NCI-H748 (cell line): Measurements from ENCODE around the gene EPHA5.

Experiments
- DNase-seq: peaks from one replicate; lab custom pipeline; 2025; ENCODE audit not compliant: unreplicated experiment; lab: John Stamatoyannopoulos, UW

Gene EPHA5

GRCh38 chr4:65508168-65508567 is 162.1 kb downstream of the EPHA5 start:
- DNase-seq, result no peak

DNA sequence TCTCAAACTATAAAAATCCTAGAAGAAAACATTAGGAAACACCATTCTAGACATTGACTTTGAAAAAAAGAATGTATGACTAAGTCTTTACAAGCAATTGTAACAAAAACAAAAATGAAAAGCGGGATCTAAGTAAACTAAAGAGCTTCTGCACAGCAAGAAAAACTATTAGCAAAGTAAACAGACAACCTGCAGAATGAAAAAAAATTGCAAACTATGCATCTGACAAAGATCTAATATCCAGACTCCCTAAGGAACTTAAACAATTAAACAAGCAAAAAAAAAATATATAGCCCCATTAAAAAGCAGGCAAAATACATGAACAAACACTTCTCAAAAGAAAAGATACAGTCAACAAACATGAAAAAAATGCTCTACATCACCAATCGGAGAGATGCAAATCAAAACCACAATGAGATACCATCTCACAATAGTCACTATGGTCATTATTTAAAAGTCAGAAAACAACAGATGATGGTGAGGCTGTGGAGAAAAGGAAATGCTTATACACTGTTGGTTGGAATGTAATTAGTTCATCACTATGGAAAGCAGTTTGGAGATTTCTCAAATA is 168.1 kb downstream of the EPHA5 start:
- DNase-seq, result no peak

DNA sequence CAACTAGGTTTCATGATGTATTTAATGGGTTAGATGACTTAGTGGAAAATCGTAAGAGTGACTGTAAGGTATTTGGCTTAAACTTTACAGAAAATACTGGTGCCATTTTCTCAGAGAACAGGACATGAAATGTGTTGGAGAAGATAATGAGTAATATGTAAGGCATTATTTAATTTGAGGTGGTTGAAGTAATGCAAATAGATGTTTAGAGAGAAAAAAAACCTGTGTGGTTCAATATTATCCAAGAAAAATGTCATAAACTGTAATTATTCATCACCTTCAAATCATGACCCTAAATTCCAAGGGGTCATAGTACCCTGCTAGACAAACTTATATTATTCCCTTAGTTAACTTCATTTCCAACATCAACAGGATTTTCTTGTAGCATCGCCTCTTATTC is 171.7 kb downstream of the EPHA5 start:
- DNase-seq, result no peak

DNA sequence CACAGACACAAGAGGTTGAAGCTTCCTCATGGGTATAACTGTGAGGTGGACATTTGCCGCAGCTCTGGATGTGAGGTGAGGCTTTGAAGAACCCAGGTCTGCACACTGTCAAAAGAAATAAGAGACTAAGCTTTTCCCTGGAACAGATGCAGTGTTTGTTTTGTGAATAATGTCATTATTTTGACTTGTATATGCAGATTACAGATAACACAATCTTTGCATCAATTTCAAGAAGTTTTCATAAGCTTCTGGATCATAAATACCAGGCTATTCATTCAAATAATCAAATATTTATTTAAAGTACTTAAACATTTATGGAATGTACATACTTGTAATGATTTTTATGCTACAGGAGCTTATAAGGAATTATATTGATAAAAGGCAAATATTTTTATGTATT is 174.8 kb downstream of the EPHA5 start:
- DNase-seq, result no peak

DNA sequence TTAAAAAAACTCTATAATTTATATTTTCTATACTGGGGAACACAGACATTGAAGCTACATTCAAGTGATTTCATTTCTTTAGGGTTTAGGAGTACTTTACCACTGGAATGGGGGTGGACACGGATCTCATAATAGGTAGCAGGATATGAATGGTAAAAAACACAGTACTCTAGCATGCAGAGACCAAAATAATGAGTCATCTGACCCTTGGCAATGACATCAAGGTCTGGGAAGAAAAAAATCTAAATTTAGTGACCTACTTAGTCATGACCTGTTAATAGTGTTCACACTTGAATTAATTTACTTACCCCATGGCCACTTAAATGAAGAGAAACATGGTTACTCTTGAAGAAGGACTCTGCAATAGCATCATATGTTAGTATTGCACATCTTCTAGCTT is 187.9 kb downstream of the EPHA5 start:
- no peak for DNase-seq

DNA sequence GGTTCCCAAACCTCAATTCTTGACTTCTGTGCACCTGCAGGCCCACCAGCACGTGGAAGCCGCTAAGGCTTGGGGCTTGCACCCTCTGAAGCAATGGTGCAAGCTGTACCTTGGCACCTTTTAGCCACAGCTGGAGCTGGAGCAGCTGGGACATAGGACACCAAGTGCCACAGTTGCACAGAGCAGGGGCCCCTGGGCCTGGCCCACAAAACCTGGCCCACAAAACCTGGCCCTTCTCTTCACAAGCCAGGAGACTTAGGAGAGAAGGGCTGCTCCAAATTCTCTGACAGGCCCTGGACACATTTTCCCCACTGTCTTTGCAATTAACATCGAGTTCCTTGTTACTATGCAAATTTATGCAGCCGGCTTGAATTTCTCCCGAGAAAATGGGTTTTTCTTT is 197.8 kb downstream of the EPHA5 start:
- no peak for DNase-seq

- no peak for DNase-seq
These were observed 203.1 kb downstream of the EPHA5 start for GRCh38 chr4:65467068-65467680.

DNA sequence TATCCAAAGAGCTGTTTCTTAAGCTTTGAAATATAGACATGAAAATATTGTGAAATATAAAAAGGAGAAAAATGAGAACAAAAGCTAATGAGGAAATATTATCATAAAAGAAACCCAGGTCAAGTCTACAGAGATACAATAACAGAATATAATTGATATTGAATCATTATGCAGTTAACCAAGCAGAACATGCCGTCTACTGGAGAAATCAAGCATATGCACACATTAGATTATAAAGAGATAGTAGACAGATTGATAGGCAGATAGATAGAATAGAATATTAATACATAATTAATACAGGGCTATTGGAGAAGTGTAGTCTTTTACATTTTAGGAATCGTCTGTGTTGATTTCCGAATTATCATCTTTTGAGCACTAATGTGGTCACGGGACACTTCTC is 208.5 kb downstream of the EPHA5 start:
- DNase-seq, result no peak

- DNase-seq, result no peak
These were observed 213.3 kb downstream of the EPHA5 start for GRCh38 chr4:65457011-65457410.

- no peak for DNase-seq
These were observed 213.7 kb downstream of the EPHA5 start for GRCh38 chr4:65456579-65456978.

DNA sequence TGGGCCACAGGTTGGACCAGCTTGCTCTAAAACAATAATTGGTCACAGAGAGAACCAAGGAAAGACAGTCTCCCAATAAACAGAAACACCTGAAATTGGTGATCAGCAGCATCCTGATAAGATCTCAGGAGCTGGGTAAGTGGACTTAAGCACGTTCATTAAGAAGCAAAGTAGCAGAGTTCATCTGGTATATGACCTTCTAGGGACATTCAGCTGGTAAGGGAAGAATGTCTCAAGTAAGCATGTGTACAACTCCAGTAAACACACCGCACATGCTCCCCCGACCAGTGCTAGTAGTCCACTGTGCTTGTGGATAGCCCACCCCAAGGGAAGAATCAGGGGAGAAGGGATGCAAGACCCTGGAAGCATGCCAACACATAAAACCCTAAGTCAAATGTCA is 216.9 kb downstream of the EPHA5 start:
- no peak for DNase-seq

DNA sequence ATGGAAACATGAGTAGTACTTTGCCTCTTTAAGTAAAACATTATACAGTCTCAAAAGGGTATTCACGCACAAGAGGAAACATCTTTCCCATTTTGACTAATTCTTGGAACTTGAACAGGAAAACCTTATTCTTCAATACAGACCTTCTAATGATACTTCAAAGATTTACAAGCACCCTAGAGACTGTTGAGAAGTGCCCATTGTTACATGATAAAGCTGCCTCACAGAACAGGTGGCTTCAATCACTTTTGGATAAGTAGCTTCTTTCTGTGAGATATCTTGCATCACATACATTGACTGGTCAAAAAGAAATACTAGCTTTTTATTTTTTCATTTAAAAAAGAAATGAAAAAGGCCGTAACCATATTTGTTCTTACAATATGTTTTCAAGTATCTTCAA is 219.4 kb downstream of the EPHA5 start:
- DNase-seq, result no peak

GRCh38 chr4:65437102-65437501 is 233.2 kb downstream of the EPHA5 start:
- no peak for DNase-seq

DNA sequence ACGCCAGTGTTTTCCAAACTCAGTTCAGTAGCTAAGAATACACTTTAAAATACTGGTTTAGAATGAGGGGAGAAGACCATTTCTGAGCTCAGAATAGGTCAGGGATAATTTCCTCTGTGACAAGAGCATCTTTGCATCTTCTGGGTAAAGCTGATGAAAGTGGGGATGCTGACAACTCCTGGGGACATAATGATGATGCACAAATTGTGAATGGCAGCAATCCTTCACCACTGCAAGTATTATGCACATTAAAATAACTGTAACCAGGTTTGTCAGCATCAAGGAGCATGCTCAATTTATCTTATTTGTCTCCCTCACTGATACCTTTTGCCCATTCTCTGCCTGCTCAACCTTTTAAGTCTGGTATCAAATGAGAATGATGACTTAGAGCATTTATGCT is 248.2 kb downstream of the EPHA5 start:
- DNase-seq, result no peak

DNA sequence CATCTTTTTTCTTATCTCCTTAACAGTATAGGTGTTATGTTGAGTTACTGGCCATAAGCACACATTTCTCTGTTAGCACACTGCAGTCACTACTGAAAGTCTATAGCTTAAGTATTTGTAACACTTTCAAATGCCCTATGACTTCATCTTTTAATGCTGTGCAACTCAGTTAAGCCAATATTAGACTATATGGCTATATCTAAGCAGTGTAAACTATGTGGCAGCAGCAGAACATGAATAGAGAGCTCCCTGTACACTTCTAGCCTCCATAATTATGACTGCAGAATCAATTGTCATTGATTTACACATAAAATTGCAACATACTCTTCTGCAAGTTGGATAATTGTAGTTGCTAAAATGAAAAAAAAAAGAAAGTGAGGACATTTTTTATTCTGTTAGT is 250.3 kb downstream of the EPHA5 start:
- no peak for DNase-seq

DNA sequence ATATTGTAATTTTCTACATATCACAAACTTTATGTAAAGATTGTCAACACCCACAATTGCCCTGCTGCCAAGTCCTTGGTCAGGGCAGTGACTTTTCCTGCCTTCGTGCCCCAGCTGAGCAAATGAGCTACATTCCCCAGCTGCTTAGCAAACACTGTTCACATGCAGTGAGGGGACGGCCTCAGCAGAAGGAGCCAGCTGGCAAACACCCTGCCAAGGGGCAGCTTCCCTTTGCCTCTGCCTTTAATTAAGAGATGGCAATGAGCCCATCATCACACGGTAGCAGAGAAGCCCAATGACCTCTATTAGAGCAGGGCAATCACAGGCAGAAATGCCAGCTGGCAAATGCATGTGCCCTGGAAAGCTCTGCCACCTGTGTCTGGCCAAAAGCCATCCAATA is 253.4 kb downstream of the EPHA5 start:
- no peak for DNase-seq

GRCh38 chr4:65407483-65407882 is 262.8 kb downstream of the EPHA5 start:
- DNase-seq, result no peak

GRCh38 chr4:65401083-65401482 is 269.2 kb downstream of the EPHA5 start:
- DNase-seq, result no peak

DNA sequence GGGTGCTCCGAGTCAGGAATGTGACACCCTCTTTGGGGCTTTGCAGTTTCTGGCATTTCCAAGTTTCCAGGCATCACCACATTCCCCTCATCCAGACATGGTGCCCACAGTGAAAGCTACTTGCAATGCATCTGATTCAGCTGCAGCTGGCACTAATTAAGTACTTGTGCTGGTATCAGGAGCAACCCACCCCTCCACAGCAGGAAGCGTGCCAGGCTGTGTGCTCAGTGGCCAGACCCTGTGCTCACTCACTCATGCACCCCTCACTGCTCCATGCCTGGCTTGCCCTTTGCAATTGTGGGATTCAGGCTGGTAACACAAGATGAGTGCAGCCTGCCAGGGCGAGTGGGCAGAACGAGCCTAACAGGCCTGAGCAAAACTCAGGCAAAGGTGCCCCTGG is 271.2 kb downstream of the EPHA5 start:
- no peak for DNase-seq

DNA sequence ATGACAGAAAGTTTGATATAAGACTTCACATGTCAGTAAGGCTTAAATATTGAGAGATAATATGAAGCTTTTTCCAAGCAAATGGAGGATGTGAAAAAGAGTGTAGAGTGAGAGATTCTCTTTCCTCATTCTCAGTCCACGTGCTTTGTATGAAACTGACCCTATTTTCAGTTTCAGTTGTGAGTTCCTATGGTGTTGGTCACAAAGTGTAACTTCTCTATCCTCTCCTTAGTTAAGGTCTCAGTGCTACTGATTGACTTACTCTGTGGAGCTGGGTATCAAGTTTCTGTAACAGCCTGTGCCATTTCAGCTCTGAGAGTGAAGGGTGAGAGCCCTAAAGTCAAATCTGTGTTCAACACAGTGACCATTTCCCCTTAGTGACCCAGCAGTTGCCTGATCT is 277.2 kb downstream of the EPHA5 start:
- DNase-seq, result no peak

- DNase-seq, result no peak
These were observed 277.8 kb downstream of the EPHA5 start for GRCh38 chr4:65392488-65392887.

- DNase-seq, result no peak
These were observed 278.5 kb downstream of the EPHA5 start for GRCh38 chr4:65391814-65392213.

DNA sequence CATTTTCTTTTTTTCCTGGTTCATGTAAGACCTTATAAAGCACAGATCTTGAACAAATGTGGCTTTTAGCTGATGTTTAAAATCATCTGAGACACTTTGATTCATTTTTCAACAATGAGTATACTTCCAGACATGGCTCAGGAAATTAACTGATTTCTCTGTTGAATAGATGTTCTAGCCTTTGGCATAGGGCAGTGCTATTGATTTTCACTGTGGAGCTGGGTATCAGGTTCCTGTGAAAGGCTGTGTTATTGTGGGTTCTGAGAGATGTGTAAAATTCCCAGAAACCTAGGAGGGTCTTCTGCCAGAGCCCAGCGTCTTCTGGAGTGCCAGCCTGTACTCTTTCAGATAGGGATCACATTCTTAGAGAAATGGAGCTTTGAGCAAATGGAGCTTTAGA is 278.9 kb downstream of the EPHA5 start:
- no peak for DNase-seq
